HepG2 (cell line): ENCODE measurements around the gene ASB16. TPM values are rescaled to one million over a fixed set of nuclear protein-coding genes. Genes with fewer than 3 reads are reported as not detected.

Experiments
- BRF2 ChIP-seq: sonication (generic); formaldehyde crosslinking; IDR thresholded peaks from 2 replicates; pipeline ENCODE4 v1.8.1; 2022; ENCODE audit warnings: mild to moderate bottlenecking, missing genetic modification reagents
- HDAC6 ChIP-seq: fragments of 200-600 bp; sonication (generic); IDR thresholded peaks from 2 replicates; pipeline ENCODE4 v1.7.0; 2017; ENCODE audit warnings: mild to moderate bottlenecking, antibody characterized with exemption, low read length, low read depth
- HNF1B ChIP-seq: sonication (generic); formaldehyde crosslinking; IDR thresholded peaks from 2 replicates; pipeline ENCODE4 v1.5.1; 2020; ENCODE audit warnings: mild to moderate bottlenecking, moderate library complexity, missing genetic modification reagents
- MYNN ChIP-seq: sonication (generic); formaldehyde crosslinking; IDR thresholded peaks from 2 replicates; pipeline ENCODE4 v1.4.0; 2020; ENCODE audit warnings: mild to moderate bottlenecking, low read depth, missing genetic modification reagents
- NFATC3 ChIP-seq: sonication (generic); formaldehyde crosslinking; IDR thresholded peaks from 2 replicates; pipeline ENCODE4 v1.5.1; 2020; ENCODE audit warnings: mild to moderate bottlenecking, missing genetic modification reagents
- NFYB ChIP-seq: sonication (generic); formaldehyde crosslinking; IDR thresholded peaks from 2 replicates; pipeline ENCODE4 v1.4.0; 2020; ENCODE audit warnings: missing genetic modification reagents
- NONO ChIP-seq, 2 experiments: fragments of 450-650 bp in 1 of 2; sonication (generic) in 1 of 2; formaldehyde crosslinking in 1 of 2; IDR thresholded peaks in 1 of 2; conservative IDR thresholded peaks in 1 of 2; 2 replicates each; pipeline versions ENCODE4 v1.6.1 to v1.8.0; 2017 to 2022; ENCODE audit warnings: mild to moderate bottlenecking in 1 of 2, missing genetic modification reagents in 1 of 2, moderate library complexity in 1 of 2
- PHF21A ChIP-seq: sonication (generic); formaldehyde crosslinking; IDR thresholded peaks from 2 replicates; pipeline ENCODE4 v1.5.0; 2020; ENCODE audit warnings: mild to moderate bottlenecking, missing genetic modification reagents
- ZBTB14 ChIP-seq: sonication (generic); formaldehyde crosslinking; IDR thresholded peaks from 2 replicates; pipeline ENCODE4 v1.4.0; 2020; ENCODE audit warnings: missing genetic modification reagents
- ZBTB46 ChIP-seq: sonication (generic); formaldehyde crosslinking; IDR thresholded peaks from 2 replicates; pipeline ENCODE4 v1.4.0; 2020; ENCODE audit warnings: mild to moderate bottlenecking, missing genetic modification reagents, borderline replicate concordance
- ZFP36L1 ChIP-seq: sonication (generic); formaldehyde crosslinking; IDR thresholded peaks from 2 replicates; pipeline ENCODE4 v1.8.0; 2022; ENCODE audit warnings: mild to moderate bottlenecking, missing genetic modification reagents, moderate library complexity
- ZNF318 ChIP-seq: sonication (generic); formaldehyde crosslinking; IDR thresholded peaks from 2 replicates; pipeline ENCODE4 v1.4.0; 2020; ENCODE audit warnings: mild to moderate bottlenecking, missing genetic modification reagents
- ZNF629 ChIP-seq: sonication (generic); formaldehyde crosslinking; conservative IDR thresholded peaks from 2 replicates; pipeline ENCODE4 v1.5.0; 2020; ENCODE audit warnings: missing genetic modification reagents
- ZNF724P ChIP-seq: sonication (generic); formaldehyde crosslinking; IDR thresholded peaks from 2 replicates; pipeline ENCODE4 v1.8.0; 2022; ENCODE audit warnings: missing genetic modification reagents, borderline replicate concordance
- polyA plus RNA-seq, 8 experiments: library from polyadenylated mRNA; depleted of rRNA in 3 of 8; stranded (reverse) in 7 of 8; unstranded in 1 of 8; fragments of >200 nt; fragmentation: Illumina TruSeq in 4 of 8; extraction: Trizol in 4 of 8; gene quantifications; 2 replicates each; pipeline versions ENCODE4 v1.2.1 to v1.2.3, GENCODE V29; 2011 to 2016; ENCODE audit warnings: low read depth in 4 of 8, missing spikeins in 1 of 8, mixed read lengths in 1 of 8; ENCODE audit not compliant: insufficient read depth in 1 of 8
- total RNA-seq, 5 experiments: library from RNA; depleted of rRNA; stranded (reverse); fragments of >200 nt; fragmentation: Illumina TruSeq; extraction: Trizol; gene quantifications; 2 replicates each; pipeline ENCODE4 v1.2.3, GENCODE V29; 2016; ENCODE audit warnings: low read depth in 1 of 5

ASB16 gene
- total and polyA plus RNA-seq, 2 of the 13 experiments (the other 11 are each of a cell fraction or from before 2014, with no cell fraction given): 0.07 TPM; not detected in 1

- TF ChIP-seq NONO (IDR thresholded peaks at IDR 0.05): no peak
- TF ChIP-seq NONO (CRISPR knock-in tag; conservative IDR thresholded peaks at IDR 0.05): peak; percentile 67; the same call in 1 of the 2 replicates
- no peak for TF ChIP-seq NFYB
- no peak for TF ChIP-seq HNF1B (CRISPR knock-in tag)
- no peak for TF ChIP-seq ZNF629 (CRISPR knock-in tag)
- no peak for TF ChIP-seq MYNN (CRISPR knock-in tag)
- TF ChIP-seq NFATC3 (CRISPR knock-in tag): 0 out of 2 replicates have a peak, but pooled peaks have one; percentile 33
- TF ChIP-seq ZNF318 (CRISPR knock-in tag): peak; percentile 71; the same call in 1 of the 2 replicates
- TF ChIP-seq ZBTB46 (CRISPR knock-in tag): peak; percentile 83; the same call in 1 of the 2 replicates
- no peak for TF ChIP-seq HDAC6
- TF ChIP-seq ZNF724P (CRISPR knock-in tag): peak; percentile 70; the same call in 1 of the 2 replicates
- no peak for TF ChIP-seq ZFP36L1 (CRISPR knock-in tag)
- no peak; the same call in 1 of the 2 replicates for TF ChIP-seq PHF21A (CRISPR knock-in tag)
- peak; percentile 54 for TF ChIP-seq ZBTB14 (CRISPR knock-in tag)
- TF ChIP-seq BRF2 (CRISPR knock-in tag): no peak
These were observed 30.1 kb downstream of the ASB16 start (continued) for GRCh38 chr17:44200478-44201155.
